ENCODE results near the gene ZG16B.

- TF ChIP-seq POLR2A (IDR thresholded peaks at IDR 0.05; ENCODE audit: control extremely low read depth in 1 of 2, low read depth in 2 of 2, low read length in 2 of 2) (no peak), CTCF (IDR thresholded peaks at IDR 0.05; ENCODE audit: control extremely low read depth in 1 of 3, insufficient read depth in 1 of 3, low read depth in 1 of 3, low read length in 3 of 3) (no peak), JUN (IDR thresholded peaks at IDR 0.05; ENCODE audit: low read depth, low read length) (no peak), POLR2AphosphoS5 (IDR thresholded peaks at IDR 0.05; ENCODE audit: low read depth, low read length) (no peak), TAF1 (IDR thresholded peaks at IDR 0.05; ENCODE audit: low read depth, low read length) (no peak), TEAD4 (IDR thresholded peaks at IDR 0.05; ENCODE audit: low read depth, low read length) (no peak), SIRT6 (IDR thresholded peaks at IDR 0.05; ENCODE audit: low read length) (no peak), EZH2 (IDR thresholded peaks at IDR 0.05; ENCODE audit: low read depth, low read length, severe bottlenecking) (no peak), SAP30 (IDR thresholded peaks at IDR 0.05; ENCODE audit: insufficient read depth, insufficient replicate concordance, low read length) (no peak), GABPA (IDR thresholded peaks at IDR 0.05; ENCODE audit: borderline replicate concordance, insufficient read depth, low read length) (no peak), SUZ12 (IDR thresholded peaks at IDR 0.05; ENCODE audit: low read length) (no peak), CHD7 (IDR thresholded peaks at IDR 0.05; ENCODE audit: insufficient replicate concordance, low read length) (no peak), RFX5 (IDR thresholded peaks at IDR 0.05; ENCODE audit: borderline replicate concordance, low read depth, low read length) (no peak), RXRA (IDR thresholded peaks at IDR 0.05; ENCODE audit: insufficient read depth, low read depth, low read length) (no peak)
Measured at GRCh38 chr16:2814551-2815298, 15.4 kb upstream of the ZG16B start.

Data from H1 (cell line).